ENCODE results near the gene ATP5MC3.

ATP5MC3 gene

DNA sequence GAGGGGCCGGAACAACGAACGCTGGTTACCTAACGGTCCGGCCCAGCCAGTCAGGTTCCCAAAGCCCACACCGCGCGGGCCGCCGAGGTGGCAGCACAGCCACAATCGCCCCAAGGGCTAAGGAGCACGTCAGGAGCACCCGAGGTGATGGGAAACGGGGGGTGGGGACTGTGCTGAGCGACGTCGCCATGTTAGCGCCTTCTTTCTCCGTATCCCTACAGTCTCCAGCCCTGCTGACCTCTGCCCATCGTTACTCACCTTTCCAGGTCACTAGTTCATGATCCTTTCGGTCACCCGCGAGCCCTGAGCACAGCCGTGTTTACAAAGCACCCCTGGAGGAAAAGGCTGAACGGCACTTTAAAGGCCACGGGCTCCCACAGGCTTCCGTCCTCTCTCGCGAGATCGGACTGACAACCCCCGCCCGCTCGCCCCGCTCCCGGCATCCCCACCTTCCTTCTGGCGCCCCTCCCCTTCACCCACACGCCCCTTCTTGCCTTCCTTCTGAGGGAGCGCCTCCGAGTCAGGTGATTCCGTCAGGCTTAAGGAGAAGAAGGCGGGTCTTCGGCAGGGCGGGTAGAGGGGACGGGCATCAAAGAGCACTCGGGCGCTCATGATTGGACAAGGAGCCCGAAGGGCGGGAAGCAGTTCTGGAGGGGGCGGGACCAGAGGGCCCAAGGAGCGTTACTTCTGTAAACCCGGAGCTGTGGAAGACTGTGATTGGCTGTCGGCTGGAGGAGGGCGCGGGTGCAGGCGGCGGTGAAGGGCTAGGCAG, 13.5 kb downstream of the ATP5MC3 start, which contains the start of gene ATF2:
TSS of gene ATF2 (minus strand) at position 412 of the 772 bp plus-strand sequence. CDS start 31,760 bp downstream, outside the sequence.
- peak; percentile 99 for DNase-seq

DNA sequence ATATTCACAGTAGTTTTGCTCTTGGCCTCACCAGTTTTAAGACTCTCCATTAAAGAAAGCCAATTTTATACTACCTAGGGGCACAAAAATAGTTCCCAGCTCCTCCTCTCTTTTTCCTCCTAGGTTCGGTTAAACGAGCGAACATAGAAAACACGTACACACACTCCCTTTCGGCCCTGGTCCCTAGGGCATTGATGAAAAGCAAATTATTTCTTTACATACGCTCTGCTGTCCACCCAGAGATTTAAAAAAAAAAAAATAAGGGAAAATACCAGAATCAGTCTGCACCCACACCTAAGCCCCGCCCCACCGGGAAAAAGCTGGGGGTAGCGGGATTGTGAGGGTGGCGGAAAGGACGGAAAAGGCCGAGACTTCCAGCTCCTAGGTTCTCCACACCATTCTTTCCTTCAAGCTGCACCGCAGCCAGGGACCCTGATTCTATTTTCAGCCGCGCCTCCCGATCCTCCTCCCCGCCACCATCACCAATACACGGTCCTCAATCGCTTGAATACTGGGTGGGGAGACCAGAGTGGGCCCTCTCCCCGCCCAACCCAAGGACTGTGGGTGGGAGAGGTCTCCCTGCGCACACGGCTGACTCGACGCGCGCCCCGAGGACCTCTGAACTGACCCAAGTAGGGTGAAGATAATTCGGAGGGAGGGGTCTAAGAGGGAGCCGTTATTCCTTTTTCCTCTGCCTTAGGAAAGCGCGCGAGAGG, 14.3 kb downstream of the ATP5MC3 start:
- no peak for DNase-seq

DNA sequence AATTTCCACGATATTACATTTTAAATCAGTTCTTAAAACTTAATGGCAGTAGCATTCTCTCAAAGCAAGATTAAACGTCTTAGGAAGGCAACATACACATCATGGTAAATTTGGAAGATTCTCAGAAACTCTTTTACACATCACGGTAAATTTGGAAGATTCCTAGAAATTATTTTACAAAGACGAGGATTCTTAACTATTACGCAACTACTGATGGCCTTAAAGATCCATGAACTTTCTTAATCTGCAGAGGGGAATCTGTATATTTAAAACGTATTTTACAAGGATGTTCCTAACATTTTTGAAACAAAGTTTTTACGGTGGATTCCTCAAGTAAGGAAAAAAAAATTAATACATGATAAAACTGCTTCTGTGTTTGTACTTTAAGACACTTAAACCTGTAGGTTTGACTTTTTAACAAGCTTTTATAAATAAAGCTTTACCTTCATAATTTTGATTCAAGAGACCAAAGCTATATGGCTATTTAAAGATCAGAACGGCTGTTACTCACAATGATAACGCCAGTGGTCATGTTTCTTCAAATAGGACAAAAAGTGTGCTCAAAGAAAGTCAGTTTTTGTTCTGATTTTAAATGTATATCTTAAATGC, 15.2 kb downstream of the ATP5MC3 start:
- DNase-seq = no peak

DNA sequence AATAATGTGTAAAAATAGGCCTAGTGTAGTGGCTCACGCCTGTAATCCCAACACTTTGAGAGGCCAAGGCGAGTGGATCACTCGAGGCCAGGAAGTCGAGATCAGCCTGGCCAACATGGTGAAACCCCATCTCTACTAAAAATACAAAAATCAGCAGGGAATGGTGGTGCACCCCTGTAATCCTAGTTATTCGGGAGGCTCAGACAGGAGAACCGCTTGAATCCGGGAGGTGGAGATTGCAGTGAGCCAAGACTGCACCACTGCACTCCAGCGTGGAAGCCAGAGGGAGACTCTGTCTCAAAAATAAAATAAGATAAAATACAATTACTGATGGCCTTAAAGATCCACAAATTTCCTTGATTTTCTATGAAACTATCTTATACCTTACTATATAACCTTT, 17.3 kb downstream of the ATP5MC3 start:
- no peak for DNase-seq

DNA sequence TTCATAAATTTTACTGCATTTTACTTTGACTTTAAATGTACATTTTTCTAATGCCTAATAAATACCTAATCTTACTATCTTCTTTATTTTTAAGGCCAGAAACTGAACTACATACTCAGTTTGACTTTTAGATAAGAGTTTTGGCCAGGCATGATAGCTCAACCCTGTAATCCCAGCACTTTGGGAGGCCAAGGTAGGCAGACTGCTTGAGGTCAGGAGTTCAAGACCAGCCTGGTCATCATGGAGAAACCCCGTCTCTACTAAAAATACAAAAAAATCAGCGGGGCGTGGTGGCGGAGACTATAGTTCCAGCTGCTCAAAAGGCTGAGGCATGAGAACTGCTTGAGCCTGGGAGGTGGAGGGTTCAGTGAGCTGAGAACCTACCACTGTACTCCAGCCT, 22.6 kb downstream of the ATP5MC3 start:
- no peak for DNase-seq

DNA sequence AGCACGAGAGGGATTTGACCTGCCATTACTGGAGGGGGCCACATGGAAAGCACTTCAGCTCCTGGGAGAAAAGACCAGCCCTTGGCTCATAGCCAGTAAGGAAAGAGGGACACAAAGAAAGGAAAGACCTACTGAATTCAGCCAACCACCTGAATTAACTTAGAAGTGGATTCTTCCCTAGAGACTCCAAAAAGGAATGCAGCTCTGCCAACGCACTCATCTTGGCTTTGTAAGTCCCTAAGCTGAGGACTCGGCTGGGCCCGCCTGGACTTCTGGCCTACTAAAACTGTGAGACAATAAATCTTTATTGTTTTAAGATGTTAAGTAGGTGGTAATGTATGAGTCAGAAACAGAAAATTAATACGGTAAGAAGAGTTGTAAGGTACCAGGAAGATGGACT, 25.0 kb downstream of the ATP5MC3 start:
- DNase-seq = no peak

DNA sequence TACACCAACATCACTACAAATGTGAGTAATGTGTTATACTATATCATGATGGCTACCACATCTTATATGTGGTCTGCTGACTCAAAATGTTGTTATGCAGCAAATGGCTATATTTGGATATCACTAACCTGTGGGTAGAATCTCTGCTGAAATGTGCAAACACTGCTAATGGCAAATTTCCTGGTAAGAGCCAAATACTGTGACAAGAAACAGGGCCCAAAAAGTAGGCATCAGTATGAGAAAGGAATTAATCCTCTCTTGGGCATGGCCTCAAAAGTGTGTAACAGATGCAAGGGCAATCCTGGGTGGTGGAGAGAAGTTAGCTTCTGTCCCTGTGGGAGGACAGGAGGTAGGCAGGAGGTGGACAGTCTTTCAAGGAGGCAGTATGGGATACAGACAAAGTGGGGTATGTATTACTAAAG, 26.8 kb downstream of the ATP5MC3 start:
- DNase-seq = peak; percentile 18

DNA sequence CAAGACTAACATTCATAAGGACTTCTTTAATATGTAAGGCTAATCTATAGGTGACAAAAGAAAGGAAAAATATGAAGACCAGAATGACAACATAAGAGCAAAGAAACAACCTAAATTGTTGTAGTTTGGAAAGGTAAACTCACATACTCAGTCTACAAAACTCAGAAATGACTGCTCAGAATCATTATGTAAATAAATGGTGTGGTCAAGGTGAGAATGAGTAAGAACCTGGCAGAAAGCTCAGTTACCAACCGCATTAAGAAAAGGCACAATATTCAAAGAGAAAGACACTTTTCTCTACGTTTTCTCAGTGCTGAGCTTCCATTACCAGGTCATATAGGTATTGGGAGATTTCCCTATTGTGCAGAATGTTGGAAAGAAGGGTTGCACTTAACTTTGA, 29.3 kb downstream of the ATP5MC3 start:
- no peak for DNase-seq

DNA sequence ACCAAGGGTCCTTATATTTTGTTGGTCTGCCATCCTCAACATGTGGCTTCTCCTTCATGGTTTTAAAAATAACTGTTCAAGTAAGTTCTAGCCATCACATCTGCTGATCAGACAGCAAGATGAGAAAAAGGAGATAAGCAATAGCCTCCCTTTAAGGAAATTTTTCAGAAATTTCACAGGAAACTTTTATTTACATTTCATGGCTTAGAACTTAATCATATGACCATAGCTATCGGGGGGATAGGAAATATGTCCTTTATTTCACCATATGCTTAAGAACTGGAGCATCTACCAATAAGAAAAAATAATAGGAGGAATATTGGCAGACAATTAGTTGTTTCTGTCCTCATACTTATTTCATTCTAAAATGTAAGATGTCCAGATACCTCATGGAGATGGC, 29.7 kb downstream of the ATP5MC3 start:
- no peak for DNase-seq

DNA sequence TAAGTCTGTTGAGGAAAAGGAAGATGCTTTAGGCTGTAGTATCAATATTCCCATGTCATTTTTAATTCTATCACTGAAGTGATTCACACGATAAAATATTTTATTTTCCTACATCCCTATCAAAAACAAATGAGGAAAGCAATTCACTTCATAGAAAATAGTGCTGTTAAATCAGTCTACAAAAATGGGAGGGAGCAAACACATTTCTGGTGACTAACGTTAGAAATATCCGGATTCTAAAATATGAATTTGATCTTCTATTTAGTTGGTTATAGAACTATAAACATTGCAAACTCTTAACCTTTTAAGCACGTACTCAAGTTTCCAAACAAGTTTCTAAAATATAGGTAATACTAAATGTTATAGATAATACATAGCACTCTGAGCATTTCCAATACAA, 34.3 kb downstream of the ATP5MC3 start:
- DNase-seq = no peak

DNA sequence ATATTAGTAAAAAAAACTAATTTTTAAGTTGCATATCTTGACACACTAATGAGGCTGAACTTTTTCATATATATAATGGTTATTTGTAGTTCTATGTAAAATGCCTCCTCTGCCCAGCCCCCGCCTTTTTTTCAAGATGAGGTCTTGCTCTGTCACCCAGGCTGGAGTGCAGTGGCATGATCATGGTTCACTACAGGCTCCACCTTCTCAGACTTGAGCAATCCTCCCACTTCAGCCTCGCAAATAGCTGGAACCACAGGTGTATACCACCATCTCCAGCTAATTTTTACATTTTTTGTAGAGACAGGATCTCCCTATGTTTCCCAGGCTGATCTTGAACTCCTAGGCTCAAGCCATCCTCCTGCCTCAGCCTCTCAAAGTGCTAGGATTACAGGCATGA, 37.8 kb downstream of the ATP5MC3 start:
- no peak for DNase-seq

DNA sequence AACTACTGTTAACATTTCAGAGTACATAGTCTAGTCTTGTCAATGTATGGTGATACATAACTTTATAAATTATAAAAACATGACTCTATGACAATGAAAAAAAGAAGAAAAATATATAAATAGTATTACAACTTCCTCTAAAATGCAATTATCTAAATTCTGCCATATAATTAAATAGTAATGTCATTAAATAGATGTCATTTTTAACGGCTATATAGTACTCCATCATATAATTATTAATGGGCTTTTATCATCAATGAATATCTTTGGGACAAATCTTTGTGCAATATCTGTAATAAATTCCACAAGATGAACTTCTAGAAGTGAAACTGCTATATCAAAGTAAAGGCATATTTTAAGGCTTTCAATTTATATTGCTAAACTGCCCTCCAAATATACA, 38.3 kb downstream of the ATP5MC3 start:
- DNase-seq = no peak

DNA sequence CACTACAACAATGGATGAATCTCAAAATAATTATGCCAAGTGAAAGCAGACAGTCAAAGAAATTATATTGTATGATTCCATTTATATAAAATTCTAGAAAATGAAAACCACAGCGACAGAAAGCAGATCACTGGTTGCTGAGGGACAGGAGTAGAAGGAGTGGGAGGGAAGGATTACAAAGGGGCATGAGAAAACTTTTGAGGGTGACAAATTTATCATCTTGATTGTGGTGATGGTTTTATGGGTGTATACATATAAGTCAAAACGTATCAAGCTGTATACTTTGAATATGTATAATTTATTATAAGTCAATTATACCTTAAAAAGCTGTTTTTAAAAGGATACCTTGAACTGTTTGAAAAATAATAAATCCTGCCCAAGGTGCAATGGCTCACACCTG, 41.2 kb downstream of the ATP5MC3 start:
- DNase-seq = no peak

DNA sequence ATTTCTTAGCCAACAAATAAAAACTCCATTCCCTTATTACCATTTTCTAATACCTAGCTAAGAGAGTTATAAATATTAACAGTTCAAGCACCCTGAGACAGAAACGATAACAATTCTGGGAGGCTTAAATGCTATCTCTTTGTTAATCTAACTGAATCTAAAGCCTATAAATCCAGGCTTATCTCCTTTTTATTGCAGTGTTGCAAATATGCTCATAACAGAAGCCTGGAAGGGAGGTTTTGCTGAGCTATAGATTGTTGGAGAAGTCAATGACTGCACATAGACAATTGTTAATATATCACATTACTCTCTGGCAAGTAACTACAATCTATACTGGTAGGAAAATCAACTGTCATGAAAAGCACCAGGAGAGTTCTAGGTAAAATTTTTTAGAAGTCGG, 43.7 kb downstream of the ATP5MC3 start:
- DNase-seq = no peak

DNA sequence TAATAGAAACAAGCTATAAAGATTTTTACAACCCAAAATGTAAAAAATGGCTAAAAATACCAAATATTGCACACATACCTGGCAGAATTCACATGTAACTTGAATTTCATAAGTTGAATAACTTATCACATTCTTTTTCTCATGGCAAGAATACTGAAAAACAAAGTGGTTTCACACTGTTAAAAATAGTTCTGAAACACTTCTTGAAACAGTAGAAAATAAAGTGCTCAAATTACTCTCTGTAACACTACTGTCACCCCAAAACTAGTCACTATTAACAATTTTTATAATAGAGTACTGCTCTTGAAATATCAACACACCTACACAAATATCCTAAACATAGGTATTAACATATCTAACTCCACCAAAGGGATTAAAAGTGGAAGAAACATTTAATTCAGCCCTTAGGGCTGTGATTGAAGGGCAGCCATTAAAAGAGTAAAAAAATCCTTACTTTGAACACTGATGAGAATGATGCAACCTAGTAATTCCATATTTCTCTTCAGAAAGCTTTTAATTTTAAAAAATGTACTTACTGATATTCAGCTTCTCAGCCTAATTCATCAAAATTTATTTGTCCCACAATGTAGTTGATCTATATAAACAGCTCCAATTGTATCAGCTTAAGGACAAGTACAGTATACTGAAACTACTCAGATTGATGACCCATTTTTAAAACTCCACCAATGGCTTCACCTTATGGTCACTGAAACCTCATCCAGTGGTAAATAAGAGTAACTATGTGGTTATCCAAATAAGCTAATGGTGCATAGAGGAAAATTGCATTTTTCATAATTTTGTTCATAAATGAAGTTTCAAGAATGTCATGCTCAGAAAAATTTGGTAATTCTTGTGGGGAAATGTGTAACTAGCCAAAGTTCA, 44.9 kb downstream of the ATP5MC3 start:
- no peak for DNase-seq

DNA sequence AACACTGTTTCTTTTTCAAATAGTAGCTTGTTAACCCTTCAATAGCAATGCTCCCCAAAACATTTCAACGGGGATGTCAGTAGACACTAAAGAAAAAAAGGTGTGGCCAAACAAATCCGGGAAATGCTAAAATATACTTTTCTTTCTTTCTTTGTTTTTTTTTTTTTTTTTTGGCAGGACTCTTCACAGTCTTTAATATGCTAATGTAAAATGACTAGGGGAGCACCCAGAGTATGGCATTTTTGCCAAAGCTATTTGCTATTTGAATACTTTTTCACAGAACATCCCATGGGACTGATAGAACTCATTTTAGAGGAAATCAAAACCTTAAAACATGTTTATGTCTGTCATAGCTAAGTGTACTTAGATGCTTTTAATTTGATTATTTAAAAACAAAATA, 45.6 kb downstream of the ATP5MC3 start:
- no peak for DNase-seq

DNA sequence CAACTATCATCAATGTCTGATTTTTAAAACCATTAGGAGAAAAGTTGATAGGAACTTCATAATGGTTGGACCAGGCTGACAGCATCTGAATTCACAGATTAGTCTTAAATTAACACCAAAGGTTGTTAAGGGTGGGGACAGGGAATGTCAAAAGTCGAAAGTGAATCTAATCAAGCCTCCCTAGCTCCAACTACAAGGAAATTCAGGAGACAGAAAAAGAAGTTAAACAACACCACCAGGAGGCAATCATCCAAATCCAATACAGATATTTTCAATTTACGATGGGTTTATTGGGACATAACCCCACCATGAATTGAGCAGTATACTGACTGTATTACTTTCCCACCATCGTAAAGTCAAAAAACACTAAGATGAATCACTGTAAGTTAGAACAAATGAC, 46.3 kb downstream of the ATP5MC3 start:
- DNase-seq = no peak

DNA sequence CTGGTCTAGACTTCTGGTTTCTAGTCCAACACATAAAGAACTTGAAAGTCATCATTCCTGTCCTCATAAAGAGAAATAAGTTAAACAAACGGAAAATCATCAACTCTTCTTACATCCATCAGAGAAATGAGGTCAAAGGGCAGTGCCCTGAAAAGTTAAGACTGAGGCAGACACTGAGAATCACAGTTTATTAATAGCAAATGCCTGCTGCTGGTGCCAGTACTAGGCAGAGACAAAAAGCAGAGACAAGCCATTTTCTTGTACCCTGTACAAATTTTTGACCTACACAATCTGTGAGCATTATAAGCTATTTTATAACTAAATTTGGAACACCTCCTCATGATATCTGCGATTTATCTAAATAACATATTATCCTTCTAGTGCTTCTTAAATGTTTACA, 50.3 kb downstream of the ATP5MC3 start:
- no peak for DNase-seq

DNA sequence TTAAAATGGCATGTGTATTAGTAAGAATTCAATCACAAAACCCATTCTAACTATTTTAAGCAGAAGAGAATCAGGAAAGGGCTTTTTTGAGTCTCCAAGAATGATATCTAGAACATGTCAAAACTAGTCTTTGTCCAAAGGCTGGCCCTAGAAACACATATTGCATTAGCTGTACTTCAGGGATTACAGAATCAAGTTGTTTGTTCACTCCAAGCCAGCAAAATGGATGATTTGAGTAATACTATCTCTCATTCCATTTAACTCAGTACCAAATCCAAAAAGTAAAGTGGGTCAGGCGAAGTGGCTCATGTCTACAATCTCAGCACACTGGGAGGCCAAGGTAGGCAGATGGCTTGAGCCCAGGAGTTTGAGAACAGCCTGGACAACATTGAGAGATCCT, 54.8 kb downstream of the ATP5MC3 start:
- no peak for DNase-seq

Measured in RPMI8226 (cell line).